GM12801 (cell line): ENCODE data around the gene C2CD2.

Experiments
- TF ChIP-seq, protein P1 (sequence below): IDR thresholded peaks from one replicate; pipeline ENCODE4 v1.5.1; 2011; ENCODE audit warnings: control low read depth; ENCODE audit not compliant: insufficient read length; ENCODE audit errors: extremely low read depth

The C2CD2 gene

DNA sequence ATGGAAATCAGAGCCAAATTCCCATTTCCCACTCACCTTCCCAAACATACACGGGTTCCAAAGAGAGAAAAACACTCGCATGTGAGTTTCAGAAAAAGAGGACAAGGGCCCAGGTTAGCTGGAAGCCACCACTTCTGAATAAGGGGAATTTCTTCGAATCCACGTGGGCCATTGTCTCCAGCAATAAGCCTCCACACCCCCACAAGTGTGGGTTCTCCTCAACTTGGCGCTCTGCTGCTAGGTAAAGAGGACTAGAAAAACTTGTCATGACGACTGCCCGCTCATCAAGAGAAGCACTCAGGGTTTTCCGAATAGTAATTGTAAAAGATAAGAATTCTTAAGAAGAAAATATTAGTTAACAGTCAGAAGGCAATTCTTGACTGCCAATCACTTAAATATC, 105.3 kb downstream of the C2CD2 start:
- TF ChIP-seq, protein P1, sequence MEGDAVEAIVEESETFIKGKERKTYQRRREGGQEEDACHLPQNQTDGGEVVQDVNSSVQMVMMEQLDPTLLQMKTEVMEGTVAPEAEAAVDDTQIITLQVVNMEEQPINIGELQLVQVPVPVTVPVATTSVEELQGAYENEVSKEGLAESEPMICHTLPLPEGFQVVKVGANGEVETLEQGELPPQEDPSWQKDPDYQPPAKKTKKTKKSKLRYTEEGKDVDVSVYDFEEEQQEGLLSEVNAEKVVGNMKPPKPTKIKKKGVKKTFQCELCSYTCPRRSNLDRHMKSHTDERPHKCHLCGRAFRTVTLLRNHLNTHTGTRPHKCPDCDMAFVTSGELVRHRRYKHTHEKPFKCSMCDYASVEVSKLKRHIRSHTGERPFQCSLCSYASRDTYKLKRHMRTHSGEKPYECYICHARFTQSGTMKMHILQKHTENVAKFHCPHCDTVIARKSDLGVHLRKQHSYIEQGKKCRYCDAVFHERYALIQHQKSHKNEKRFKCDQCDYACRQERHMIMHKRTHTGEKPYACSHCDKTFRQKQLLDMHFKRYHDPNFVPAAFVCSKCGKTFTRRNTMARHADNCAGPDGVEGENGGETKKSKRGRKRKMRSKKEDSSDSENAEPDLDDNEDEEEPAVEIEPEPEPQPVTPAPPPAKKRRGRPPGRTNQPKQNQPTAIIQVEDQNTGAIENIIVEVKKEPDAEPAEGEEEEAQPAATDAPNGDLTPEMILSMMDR: no peak

DNA sequence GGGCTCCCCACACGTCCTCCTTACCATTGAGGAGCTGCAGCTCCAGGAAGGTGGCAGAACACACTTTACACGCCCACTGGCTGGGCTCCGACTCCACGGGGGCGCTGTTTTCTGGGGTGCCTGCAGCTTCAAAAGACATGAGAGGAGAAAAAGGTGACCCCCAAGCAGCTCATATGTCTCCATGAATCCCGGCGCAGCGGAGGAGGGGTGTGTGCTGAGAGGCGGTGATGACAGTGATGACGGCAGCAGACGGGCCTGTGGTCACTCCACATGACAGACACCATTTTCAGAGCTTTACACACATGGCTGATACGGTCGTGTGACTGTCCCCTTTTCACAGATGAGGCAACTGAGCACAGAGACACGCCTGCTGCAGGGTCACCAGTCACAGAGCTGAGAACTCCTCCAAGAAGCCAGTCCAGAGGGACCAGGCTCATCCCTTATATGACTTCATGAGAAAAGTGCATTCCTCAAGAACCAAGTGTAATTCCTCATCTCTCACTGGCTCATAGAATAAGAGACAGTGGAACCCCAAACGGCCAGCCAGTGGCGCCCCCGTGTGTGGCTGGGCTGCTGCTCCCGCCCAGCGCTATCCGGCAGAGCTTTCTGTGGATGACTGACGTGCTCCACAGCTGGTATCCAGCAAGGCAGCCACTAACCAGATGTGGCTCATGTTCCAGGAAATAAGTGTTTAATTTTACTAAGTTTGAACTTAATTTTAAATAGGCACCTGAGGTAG, 106.6 kb downstream of the C2CD2 start:
- TF ChIP-seq, protein P1: no peak

DNA sequence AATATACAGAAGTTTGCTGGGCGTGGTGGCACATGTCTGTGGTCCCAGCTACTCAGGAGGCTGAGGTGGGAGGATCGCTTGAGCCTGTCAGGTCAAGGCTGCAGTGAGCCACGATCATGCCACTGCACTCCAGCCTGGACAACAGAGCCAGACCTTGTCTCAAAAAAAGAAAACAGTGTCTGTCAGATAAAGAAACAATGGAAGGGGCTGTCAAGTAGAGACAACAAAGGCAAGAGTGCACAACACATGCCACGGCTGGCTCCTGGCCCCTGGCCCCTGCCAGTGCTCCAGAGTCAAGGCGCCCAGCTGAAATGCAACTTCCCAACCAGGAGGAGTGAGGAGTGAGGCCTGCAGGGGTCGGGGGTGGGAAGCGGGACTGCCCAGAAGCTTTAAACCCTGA, 107.3 kb downstream of the C2CD2 start:
- TF ChIP-seq, protein P1: no peak

DNA sequence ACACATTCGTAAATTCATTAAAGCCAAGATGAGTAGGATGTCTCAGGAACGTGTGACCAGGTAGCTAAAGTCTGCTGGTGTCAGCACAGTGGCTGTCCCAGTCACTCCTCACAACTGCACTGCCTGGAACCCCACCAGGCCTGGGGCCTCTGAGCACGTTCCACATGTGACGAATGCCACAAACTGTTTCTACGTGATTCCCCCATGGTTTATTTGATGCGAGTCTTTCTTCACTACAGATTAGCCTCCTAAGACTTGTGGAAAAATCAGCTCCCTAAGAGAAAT, 107.8 kb downstream of the C2CD2 start:
- TF ChIP-seq, protein P1: no peak

DNA sequence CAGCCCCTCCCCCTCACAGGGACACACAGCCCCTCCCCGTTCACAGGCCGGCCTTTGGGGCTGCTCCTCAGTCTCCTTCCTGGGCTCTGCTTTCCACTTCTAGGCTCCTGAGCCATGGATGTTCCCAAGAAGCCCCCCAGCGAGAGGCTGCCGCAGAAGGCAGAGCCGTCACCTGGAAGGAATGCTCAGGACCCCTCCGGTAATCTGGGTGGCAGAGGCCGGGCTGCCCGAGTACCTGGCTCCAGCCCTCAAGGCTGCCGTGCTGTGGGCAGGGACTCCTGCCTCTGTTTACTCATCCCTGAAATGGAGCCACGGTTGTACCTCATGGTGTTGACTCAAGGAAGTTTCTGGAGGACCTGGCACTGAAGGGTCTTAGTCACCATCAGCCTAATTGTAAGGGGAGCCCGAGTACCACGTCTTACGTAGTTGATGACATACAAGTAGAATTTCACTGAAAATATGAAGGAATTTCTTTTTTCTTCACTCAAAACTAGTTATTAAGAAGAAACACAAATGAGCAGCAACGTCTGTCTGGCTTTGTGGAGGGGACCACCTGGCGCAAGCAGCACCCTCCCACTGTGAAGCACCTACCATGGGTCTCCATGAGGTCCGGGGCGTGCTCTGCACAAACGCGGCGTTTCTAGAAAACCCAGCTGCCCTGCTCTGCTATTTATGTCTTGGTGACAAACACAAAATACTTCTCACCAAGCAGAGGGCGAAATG, 108.3 kb downstream of the C2CD2 start:
- TF ChIP-seq, protein P1: no peak

DNA sequence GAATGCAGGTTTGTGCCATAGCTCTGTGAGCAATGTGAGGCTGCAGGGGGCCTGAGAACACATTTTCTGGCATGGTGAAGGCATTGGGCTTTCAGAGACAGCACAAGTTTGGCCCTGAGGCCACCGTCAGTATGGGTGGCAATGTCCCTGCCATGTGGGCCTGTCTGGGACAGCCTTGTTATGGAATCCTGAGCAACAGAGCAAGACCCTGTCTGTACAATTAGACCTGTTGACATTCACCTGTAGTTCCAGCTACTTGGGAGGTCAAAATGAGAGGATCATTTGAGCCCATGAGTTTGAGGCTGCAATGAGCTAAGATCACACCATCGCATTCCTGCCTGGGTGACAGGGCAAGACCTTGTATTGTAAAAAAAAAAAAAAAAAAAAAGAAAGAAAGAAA, 110.2 kb downstream of the C2CD2 start:
- TF ChIP-seq, protein P1: no peak

DNA sequence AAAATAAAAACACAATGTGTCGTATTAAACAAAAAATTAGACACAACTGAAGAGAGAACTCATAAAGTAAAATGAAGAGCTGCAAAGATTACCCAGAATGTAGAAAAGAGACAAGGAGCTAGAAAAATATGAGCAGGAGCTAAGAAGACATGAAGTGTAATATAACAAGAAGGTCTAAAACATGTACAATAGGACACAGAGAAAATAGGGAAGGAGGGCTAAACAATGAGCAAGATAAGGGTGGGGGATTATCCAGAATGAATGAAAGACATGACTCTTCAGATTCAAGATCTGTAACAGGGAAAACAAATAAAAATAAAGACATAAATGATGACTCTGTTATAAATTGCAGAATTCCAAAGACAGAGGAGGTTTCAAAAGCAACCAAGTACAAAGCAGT, 112.9 kb downstream of the C2CD2 start:
- TF ChIP-seq, protein P1: no peak
